Measurements from ENCODE around the gene M1AP. TPM values are rescaled to one million over a fixed set of nuclear protein-coding genes. Genes with fewer than 3 reads are reported as not detected.

Gene M1AP
- under 1 TPM in 1 of 2 donors, not detected in 1; 0.56 TPM for total RNA-seq
- long read RNA-seq: 0 reads

GRCh38 chr2:74648009-74648443 lies at the start of gene M1AP:
Gene M1AP, minus strand, starts transcription at chr2:74648330. Its CDS starts 8,055 bp downstream, at chr2:74640275.
- no peak for DNase-seq
- intact Hi-C loops (cut with DNase I, micrococcal nuclease): no loop called here
- peak; percentile 35 for ATAC-seq

GRCh38 chr2:74696829-74697228 lies 48.7 kb upstream of the M1AP start:
- intact Hi-C loops (cut with DNase I, micrococcal nuclease): no loop called here
- no peak for DNase-seq
- ATAC-seq: no peak

- DNase-seq (peak; percentile 42 to 56), ATAC-seq (peak; percentile 77)
- intact Hi-C loops (cut with DNase I, micrococcal nuclease): no loop called here
Measured at GRCh38 chr2:74695663-74696062, 47.5 kb upstream of the M1AP start.

GRCh38 chr2:74694281-74694680 lies 46.2 kb upstream of the M1AP start:
- DNase-seq (peak in 1 of 2 donors; percentile 45), ATAC-seq (peak; percentile 61)

GRCh38 chr2:74693668-74694067 lies 45.5 kb upstream of the M1AP start:
- intact Hi-C loops (cut with DNase I, micrococcal nuclease): no loop called here
- peak; percentile 44 for ATAC-seq
- DNase-seq: no peak

More at GRCh38 chr2:74694281-74694680, 46.2 kb upstream of the M1AP start:
- intact Hi-C loops (cut with DNase I, micrococcal nuclease): no loop called here

GRCh38 chr2:74693213-74693612 lies 45.1 kb upstream of the M1AP start:
- no peak for ATAC-seq
- intact Hi-C loops (cut with DNase I, micrococcal nuclease): no loop called here

GRCh38 chr2:74691929-74692328 lies 43.8 kb upstream of the M1AP start:
- no peak for ATAC-seq
- intact Hi-C loops (cut with DNase I, micrococcal nuclease): no loop called here
- no peak for DNase-seq

More at GRCh38 chr2:74693213-74693612, 45.1 kb upstream of the M1AP start:
- DNase-seq: no peak

GRCh38 chr2:74690571-74690970 lies 42.4 kb upstream of the M1AP start:
- intact Hi-C loops (cut with DNase I, micrococcal nuclease): no loop called here
- DNase-seq (no peak), ATAC-seq (peak; percentile 30)

GRCh38 chr2:74689671-74690070 lies 41.5 kb upstream of the M1AP start:
- DNase-seq (no peak), ATAC-seq (no peak)
- intact Hi-C loops (cut with DNase I, micrococcal nuclease): no loop called here

GRCh38 chr2:74688881-74689280 lies 40.8 kb upstream of the M1AP start:
- ATAC-seq (no peak), DNase-seq (no peak)
- intact Hi-C loops (cut with DNase I, micrococcal nuclease): no loop called here

- intact Hi-C loops (cut with DNase I, micrococcal nuclease): no loop called here
- ATAC-seq: no peak
- DNase-seq: no peak
Measured at GRCh38 chr2:74685408-74685807, 37.3 kb upstream of the M1AP start.

- ATAC-seq (no peak), DNase-seq (no peak)
- intact Hi-C loops (cut with DNase I, micrococcal nuclease): no loop called here
Measured at GRCh38 chr2:74682501-74682900, 34.4 kb upstream of the M1AP start.

GRCh38 chr2:74679615-74680014 lies 31.5 kb upstream of the M1AP start:
- DNase-seq (no peak), ATAC-seq (no peak)
- intact Hi-C loops (cut with DNase I, micrococcal nuclease): no loop called here

GRCh38 chr2:74676331-74676730 lies 28.2 kb upstream of the M1AP start:
- ATAC-seq: no peak
- DNase-seq: no peak
- intact Hi-C loops (cut with DNase I, micrococcal nuclease): no loop called here

- ATAC-seq (no peak), DNase-seq (no peak)
- intact Hi-C loops (cut with DNase I, micrococcal nuclease): no loop called here
Measured at GRCh38 chr2:74675090-74675489, 27.0 kb upstream of the M1AP start.

GRCh38 chr2:74673826-74674528 lies 25.8 kb upstream of the M1AP start:
- ATAC-seq (no peak), DNase-seq (no peak)
- intact Hi-C loops (cut with DNase I, micrococcal nuclease): no loop called here

- ATAC-seq (no peak), DNase-seq (no peak)
- intact Hi-C loops (cut with DNase I, micrococcal nuclease): no loop called here
Measured at GRCh38 chr2:74671479-74671878, 23.3 kb upstream of the M1AP start.

GRCh38 chr2:74670263-74670662 lies 22.1 kb upstream of the M1AP start:
- ATAC-seq (no peak), DNase-seq (no peak)
- intact Hi-C loops (cut with DNase I, micrococcal nuclease): no loop called here

GRCh38 chr2:74668087-74668486 lies 20.0 kb upstream of the M1AP start:
- no peak for DNase-seq
- no peak for ATAC-seq
- intact Hi-C loops (cut with DNase I, micrococcal nuclease): no loop called here

GRCh38 chr2:74659462-74659861 lies 11.3 kb upstream of the M1AP start:
- intact Hi-C loops (cut with DNase I, micrococcal nuclease): no loop called here
- DNase-seq (no peak), ATAC-seq (no peak)

GRCh38 chr2:74658516-74658915 lies 10.4 kb upstream of the M1AP start:
- intact Hi-C loops (cut with DNase I, micrococcal nuclease): no loop called here
- DNase-seq (no peak), ATAC-seq (no peak)
